Tibial artery (tissue), 4 donors: ENCODE results near the gene RXFP1.
A peak's percentile ranks its signal among the peaks of the same experiment; 100 is the strongest.

Experiments used
- DNase-seq, 2 donors: peaks; one replicate each; pipeline ENCODE4 v3.0.0-alpha.2; 2019
- H3K27ac ChIP-seq, 2 donors: fragments of 200-600 bp; sonication (generic) in 1 of 2; 1 replicate in 1 of 2; 2 replicates in 1 of 2; pipeline ENCODE4 v1.5.1; 2018 to 2019; ENCODE audit warnings: mild to moderate bottlenecking in 1 of 2
- H3K27me3 ChIP-seq, 2 donors: fragments of 200-600 bp; sonication (generic) in 1 of 2; one replicate each; pipeline versions ENCODE4 v1.5.1 to v1.6.0; 2016 to 2019
- H3K36me3 ChIP-seq, 3 donors: fragments of 200-600 bp; sonication (generic) in 2 of 3; one replicate each; pipeline ENCODE4 v1.5.1; 2016 to 2019; ENCODE audit warnings: mild to moderate bottlenecking in 2 of 3
- H3K4me1 ChIP-seq, 4 donors: fragments of 200-600 bp; sonication (generic) in 2 of 4; 1 replicate in 3 of 4; 2 replicates in 1 of 4; pipeline ENCODE4 v1.5.1; 2016 to 2019
- H3K4me3 ChIP-seq, 2 donors: fragments of 200-600 bp; sonication (generic) in 1 of 2; 1 replicate in 1 of 2; 2 replicates in 1 of 2; pipeline ENCODE4 v1.5.1; 2018 to 2019; ENCODE audit warnings: mild to moderate bottlenecking in 2 of 2
- H3K9me3 ChIP-seq, 3 donors: fragments of 200-600 bp; sonication (generic) in 1 of 3; one replicate each; pipeline ENCODE4 v1.5.1; 2016 to 2019
- CTCF ChIP-seq, 2 experiments: fragments of 200-600 bp in 1 of 2; fragments of 450-650 bp in 1 of 2; IDR thresholded peaks; one replicate each; pipeline ENCODE4 v1.5.1; 2017 to 2019; ENCODE audit warnings: antibody characterized with exemption in 2 of 2, mild to moderate bottlenecking in 1 of 2, moderate library complexity in 1 of 2
- intact Hi-C: fragments of 100-400 bp; cut with DNase I; formaldehyde crosslinking; loops from one replicate; pipeline ENCODE4 v1.15.0; 2023; ENCODE audit warnings: low total_unique reads

RXFP1 gene

DNA sequence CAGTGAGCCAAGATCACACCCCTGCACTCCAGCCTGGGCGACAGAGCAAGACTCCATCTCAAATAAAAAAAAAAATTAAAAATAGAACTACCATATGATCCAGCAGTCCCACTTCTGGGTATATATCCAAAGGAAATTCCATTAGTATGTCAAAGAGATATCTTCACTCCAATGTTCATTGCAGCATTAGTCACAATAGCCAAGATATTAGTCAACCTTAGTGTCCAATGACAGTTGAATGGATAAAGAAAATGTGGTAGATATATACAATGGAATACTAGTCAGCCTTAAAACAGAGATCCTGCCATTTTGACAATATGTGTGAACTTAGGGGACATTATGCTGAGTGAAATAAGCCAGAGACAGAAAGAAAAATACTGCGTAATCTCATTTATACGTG lies 100.6 kb downstream of the RXFP1 start:
- H3K9me3 ChIP-seq = no peaks in the 10 kb centered on the region
- no peaks in the 10 kb centered on the region for H3K27me3 ChIP-seq
- peaks cover 0 to 16% (median 0%) of the 10 kb centered on the region in 4 donors for H3K4me1 ChIP-seq
- intact Hi-C loops = loop anchor here (5.0 to 10.0 kb wide), 2 partner anchors 370 to 637 kb away; no protein-coding TSS in a partner anchor
- no peak overlapping the region for H3K4me3 ChIP-seq
- TF ChIP-seq CTCF (IDR thresholded peaks at IDR 0.05) = no peak
- no peaks in the 10 kb centered on the region for H3K36me3 ChIP-seq
- no peak for DNase-seq
- H3K27ac ChIP-seq = no peak overlapping the region

- TF ChIP-seq CTCF (IDR thresholded peaks at IDR 0.05) = peak; percentile 69 to 87
- intact Hi-C loops = loop anchor here (5.0 to 10.0 kb wide), 2 partner anchors 373 to 640 kb away; no protein-coding TSS in a partner anchor
- Histone ChIP-seq H3K27ac (peak overlapping the region in 1 of 2 donors; percentile 18), H3K4me1 (peaks cover 0 to 16% (median 0%) of the 10 kb centered on the region in 4 donors), H3K27me3 (no peaks in the 10 kb centered on the region), H3K36me3 (no peaks in the 10 kb centered on the region), H3K4me3 (no peak overlapping the region), H3K9me3 (no peaks in the 10 kb centered on the region)
- no peak for DNase-seq
Observed at GRCh38 chr4:158624889-158625478, 103.3 kb downstream of the RXFP1 start.

DNA sequence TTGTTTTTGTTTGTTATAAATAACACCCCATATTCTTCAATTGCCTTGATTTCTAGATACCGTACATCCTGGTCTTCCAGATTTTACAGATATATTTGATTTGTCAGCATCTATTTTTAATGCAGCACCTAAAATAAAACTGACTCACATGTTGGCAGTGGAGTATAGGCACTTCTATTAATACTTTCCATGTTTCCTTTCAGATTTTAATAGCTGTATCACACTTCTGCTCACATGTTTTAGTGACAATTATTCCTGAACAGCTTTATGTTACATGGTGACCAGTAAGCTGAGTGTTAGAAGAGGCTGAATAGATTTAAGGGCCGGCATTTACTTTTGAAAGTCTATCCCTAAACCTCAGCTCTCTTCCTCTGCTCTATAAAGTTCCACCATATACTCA lies 103.9 kb downstream of the RXFP1 start:
- intact Hi-C loops = loop anchor here (10.0 kb wide), 1 partner anchor 641 kb away; no protein-coding TSS in a partner anchor
- H3K27ac ChIP-seq = peak overlapping the region; percentile 0 to 18
- no peaks in the 10 kb centered on the region for H3K9me3 ChIP-seq
- TF ChIP-seq CTCF (IDR thresholded peaks at IDR 0.05) = no peak
- no peak for DNase-seq
- H3K4me3 ChIP-seq = no peak overlapping the region
- H3K4me1 ChIP-seq = peaks cover 0 to 16% (median 0%) of the 10 kb centered on the region in 4 donors
- no peaks in the 10 kb centered on the region for H3K36me3 ChIP-seq
- no peaks in the 10 kb centered on the region for H3K27me3 ChIP-seq

DNA sequence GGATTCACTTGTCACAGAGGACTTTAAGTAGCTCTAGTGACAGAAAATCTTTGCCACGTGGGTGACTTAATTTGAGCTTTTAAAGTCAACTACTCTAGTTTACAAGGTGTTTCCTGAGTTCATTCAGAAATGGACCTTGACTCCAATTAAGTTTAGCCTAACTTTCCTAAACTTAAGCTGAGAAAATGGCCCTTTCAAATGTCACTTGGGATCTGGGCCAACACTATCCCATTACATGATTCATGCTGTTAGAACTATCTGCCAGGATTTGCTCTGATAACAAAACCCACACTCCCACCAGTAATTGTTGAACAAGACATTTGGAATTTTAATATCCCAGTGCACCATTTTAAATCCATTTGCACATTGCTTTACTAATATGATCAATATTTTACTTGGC lies 109.2 kb downstream of the RXFP1 start:
- intact Hi-C loops = no loop called here
- no peak for TF ChIP-seq CTCF (IDR thresholded peaks at IDR 0.05)
- no peaks in the 10 kb centered on the region for H3K27me3 ChIP-seq
- H3K4me1 ChIP-seq = peaks cover 0 to 2% (median 0%) of the 10 kb centered on the region in 4 donors
- H3K9me3 ChIP-seq = no peaks in the 10 kb centered on the region
- no peak overlapping the region for H3K27ac ChIP-seq
- H3K36me3 ChIP-seq = no peaks in the 10 kb centered on the region
- DNase-seq = no peak
- no peak overlapping the region for H3K4me3 ChIP-seq

- Histone ChIP-seq H3K4me1 (no peaks in the 10 kb centered on the region), H3K4me3 (no peak overlapping the region), H3K27me3 (no peaks in the 10 kb centered on the region), H3K36me3 (no peaks in the 10 kb centered on the region), H3K9me3 (no peaks in the 10 kb centered on the region), H3K27ac (no peak overlapping the region)
- TF ChIP-seq CTCF (IDR thresholded peaks at IDR 0.05) = no peak
- no peak for DNase-seq
- intact Hi-C loops = no loop called here
Observed at GRCh38 chr4:158636619-158637018, 114.9 kb downstream of the RXFP1 start.
